Kidney tubule cell (primary cell): ENCODE results near the gene CBX6.
"Not testable (repeated sequence)": the region's sequence is repeated elsewhere in the genome, so short reads cannot be mapped to it uniquely, and the experiment has no call there.

Experiments
- DNase-seq: peaks from one replicate; pipeline ENCODE4 v3.0.0-alpha.2; 2018; ENCODE audit warnings: low spot score

CBX6 gene

DNA sequence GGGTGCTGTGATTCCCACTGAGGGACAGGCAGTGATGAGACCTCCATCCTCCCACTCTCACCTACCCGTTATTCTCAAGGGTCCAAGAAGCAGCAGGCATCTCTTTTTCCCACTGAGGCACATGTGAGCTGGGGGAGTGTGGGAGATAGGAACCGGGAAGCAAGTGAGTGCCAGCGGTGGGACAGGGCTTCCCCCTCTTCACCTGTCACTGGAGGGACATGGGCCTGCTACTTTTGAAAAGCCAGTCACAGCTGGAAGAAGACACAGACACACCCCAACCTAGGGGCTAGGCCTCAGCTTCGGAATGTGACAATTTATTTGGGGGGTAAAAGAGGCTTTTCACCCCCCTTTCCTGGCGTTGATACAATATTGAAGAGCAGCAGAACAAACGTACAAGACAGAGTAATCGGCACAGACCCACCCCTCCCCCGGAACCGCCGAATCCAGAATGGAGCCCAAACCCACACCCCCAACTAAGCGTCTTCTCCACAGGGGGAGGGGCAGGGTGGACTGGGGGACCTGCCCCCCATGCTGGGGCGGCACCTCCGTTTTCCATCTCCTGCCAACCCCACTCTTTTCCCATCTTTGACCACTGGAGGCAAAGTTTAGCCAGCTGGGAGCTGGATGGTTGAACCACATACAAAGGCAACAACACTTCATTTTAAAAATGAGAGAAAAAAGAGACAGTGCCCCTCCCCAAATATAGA lies 10.7 kb downstream of the CBX6 start:
- DNase-seq: no peak

DNA sequence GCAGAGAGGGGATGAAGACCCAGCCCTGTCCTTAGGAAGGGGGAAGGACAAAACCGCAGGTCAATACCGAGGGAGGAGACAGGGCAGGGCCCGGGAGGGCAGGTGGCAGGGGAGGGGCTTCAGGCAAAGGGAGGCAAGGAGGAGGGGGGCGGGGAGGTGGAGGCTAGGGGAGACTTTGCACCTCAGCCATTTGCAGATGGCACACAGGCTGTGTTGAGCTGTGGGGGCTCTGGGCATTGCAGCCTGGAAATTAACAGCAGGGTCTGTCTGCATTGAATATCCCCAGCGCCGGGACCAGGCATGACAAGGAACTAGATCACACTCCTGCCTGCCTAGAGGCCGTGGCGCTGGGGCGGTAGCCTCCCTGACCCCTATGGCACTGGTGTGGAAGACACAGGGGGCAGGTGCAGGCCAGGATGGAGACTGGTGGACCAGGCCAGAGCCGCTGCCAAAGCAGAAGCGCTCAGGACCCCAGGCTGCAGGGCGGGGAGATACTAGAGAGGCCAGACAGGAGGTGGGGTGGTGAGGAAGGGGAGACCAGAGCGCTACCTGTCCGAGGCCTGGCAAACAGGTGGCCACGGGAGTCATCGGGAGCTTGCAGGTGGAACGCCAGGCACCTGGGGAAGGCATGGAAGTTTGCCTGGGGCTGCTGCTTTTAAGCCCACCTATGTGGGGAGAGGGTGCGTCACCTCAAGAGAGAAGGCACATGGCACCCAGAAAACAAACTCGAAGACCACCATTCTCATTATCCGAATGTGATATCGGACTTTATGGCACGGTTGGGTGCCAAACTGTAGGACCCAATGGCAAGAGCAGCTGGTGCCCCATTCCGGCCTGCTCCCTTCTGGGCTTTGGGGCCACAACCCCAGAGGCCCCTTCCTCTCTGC lies 11.5 kb downstream of the CBX6 start:
- DNase-seq: no peak

DNA sequence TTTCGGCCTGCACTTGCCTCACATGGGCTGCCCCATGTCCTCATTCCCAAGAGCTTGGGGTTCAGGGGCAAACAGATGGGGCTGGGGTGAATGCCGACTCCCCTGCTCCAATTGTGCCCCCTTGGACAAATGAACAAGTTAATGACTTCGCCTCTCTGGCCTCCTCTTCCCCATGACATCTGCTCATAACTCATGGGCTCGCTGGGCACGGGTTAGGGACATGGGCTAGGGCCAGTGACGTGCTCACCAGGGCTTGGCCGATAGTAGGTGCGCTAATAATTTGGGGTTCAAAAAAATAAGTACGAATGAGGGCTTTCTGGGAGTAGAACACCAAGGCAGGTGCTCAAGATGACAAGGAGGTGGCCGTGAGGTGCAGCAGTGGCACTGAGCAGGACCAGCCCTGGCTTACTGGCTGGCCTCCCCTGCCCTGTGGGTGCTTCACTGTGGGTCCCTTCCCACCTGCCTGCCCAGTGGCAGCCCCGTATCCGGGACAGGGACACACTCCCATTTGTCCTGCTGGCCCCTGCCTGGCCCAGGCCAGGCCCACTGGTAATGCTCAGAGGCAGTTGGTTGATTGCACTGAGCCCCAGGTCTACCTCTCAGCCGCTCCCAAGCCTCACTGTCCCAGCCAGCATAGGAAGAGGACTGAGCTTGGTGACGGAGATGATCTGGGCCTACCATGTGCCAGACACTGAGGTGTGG lies 12.3 kb downstream of the CBX6 start:
- no peak for DNase-seq

DNA sequence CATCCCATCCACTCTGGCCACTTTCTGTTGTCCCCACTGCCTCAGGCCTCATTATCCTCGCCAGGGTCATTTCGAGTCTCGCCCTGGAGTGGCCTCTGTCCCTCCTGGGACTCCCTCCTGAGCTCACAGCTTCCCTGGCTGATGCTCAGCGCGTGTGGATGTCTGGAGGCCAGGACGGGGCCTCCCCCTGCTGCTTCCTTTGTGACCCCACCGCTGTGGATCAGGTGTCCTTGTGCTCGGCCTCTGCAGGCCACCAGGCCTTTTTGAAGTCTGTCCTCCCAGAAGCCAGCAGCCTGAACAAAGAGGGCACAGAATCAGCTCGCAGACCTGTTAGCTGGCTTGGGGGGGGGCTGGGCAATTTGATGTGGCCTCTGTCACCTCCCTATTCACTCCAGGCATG lies 13.5 kb downstream of the CBX6 start:
- no peak for DNase-seq

DNA sequence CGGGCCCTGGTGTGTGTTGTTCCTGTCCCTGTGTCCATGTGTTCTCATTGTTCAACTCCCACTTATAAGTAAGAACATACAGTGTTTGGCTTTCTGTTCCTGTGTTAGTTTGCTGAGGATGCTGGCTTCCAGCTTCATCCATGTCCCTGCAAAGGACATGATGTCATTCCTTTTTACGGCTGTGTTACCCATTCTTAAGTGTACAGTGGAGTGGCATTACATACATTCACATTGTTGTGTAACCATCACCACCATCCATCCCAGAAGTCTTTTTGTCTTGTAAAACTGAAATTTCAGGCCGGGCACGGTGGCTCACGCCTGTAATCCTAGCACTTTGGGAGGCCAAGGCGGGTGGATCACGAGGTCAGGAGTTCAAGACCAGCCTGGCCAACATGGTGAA lies 17.5 kb downstream of the CBX6 start:
- DNase-seq: not testable (repeated sequence)

DNA sequence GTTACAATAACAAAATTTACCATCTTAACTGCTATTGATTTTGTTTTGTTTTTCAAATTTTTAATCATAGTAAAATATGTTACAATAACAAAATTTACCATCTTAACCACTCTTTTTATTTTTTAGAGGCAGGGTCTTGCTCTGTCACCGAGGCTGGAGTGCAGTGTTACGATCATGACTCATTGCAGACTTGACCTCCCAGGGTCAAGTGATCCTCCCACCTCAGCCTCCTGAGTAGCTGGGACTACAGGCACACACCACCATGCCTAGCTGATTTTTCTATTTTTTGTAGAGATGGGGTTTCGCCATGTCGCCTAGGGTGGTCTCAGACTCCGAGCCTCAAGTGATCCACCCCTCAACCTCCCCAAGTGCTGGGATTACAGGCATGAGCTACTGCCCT lies 18.1 kb downstream of the CBX6 start:
- DNase-seq: not testable (repeated sequence)

DNA sequence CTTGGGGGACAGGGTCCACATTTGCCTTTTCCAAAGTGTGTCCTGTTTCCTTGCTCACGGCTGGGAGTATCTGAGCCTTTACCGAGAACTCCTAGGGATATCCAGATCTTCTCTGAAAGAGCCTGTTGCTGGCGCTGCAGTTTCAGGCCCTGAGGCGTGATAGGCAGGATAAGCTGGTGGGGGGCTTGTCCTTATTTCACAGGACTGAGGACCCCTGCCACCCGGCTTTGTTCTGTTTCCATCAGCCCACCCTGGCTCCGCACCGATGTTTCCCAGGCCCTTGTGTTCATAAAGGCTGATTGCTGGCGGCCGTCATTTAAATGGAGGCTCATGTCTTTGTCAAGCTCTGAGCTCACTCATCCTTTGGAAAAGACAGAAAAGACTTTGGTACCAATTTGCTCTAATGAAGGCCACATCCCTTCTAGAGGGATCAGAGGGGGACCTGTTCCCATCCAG lies 18.8 kb downstream of the CBX6 start:
- no peak for DNase-seq

DNA sequence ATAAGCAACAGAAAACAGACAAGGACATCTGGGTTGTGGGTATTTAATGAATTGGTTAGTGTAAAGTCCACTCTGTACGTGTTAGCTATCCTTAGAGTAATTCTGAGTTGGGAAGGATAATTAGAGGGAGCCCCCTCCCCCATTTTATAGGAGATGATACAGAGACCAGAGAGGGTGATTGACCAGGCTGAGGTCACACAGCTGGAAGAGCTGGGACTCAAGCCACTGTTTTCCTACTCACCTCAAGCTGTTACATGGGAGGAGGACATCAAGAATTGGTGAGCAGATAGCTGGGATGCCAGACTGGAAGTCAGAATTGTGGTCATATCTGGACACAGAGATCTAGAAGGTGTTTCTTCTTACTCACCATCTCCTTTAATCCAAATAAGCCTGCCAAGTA lies 19.5 kb downstream of the CBX6 start:
- no peak for DNase-seq

DNA sequence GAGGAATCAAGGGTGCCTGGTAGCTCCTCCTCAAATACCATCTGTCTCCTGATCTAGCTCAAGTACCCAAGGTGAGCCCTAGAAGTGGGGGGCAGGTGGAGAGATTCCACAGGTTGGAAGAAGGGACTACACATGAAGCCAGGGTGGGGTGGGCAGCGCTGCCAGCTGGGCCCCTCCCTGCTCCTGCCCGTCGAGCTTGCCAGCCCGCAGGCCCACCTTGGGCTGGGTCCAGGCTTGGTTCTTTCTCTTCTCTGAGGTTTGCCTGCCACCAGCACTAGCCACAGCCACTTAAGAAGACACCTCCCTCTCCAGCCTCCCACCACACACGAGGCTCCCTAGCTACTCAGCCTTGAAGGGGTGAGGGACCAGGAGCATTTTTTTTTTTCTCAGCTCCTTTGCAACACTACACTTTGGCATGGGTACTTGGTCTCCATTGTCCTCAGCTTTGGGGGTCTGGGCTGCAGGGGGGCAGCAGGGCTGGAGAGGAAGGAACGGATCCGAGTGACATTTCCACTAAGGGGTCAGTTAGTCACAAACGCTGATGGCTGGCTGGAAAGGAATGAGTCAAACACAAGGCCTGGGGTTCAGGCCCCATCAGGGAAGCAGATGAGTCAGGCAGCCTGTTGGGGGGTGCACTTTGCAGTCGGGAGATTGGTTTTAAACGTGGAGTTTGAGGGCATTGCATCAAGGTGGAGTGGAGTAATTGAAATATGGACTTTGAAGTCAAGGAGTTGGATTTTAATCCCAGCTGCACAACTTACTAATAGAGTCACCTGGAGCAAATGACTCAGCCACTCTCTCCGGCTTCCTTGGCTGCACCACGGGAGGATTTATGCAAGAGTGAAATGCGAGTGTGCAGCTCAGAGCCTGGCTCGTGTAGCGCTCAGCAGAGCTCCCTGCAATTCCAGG lies 20.8 kb downstream of the CBX6 start:
- DNase-seq: peak; percentile 81

DNA sequence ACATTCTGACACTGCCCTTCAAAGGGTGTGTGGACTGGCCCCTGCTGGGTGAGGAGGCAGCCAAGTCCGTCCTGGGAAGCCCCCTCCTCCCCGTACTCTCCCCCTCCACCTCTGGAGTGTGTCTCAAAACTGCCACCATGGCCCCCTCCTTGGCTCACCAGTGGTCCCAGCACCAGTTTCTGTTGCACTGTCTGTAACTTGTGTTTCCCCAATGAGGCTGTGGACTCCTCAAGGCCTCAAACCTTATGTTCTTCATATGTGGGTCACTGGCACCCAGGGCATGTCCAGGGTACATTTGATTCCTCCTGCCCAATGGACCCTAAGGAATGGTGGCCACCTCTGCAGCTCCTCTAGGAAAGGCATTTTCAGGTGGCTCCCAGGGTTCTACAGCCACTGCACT lies 21.6 kb downstream of the CBX6 start:
- DNase-seq: no peak

DNA sequence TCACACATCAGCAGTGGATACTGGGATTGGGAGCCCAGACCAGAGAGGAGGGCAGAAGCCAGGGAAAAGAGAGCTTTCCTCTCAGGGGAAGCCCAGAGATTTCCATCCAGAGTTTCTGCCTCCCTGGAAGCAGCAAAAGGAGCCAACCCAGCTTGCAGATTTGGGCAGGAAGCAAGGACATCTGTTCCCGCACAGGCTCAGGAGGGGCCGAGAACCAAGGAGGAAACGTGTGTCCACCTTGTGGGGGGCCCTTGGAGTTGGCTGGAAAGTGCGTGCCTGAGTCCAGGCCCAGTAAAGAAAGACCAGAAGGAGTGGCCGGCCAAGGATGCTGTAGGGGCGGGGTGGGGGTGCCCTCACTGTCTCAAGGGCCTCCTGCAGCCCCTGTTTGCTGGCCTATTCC lies 22.2 kb downstream of the CBX6 start:
- no peak for DNase-seq

DNA sequence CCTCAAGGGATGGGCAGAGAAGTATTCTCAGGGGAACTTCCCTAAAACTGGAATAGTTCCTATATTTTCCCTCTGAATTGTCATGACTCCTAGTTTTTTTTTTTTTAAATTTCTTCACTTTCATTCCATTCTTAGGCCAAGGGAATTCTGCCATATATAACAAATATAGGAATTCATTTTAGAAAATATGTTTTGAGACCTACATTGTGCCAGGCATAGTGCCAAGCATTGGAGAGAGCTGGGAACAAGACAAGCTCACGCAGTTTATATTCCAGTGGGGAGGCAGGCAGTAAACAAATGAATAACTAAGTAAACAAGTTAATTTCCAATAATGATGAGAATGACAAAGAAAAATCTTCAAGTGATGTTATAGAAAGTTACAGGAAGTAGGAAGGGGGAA lies 25.6 kb downstream of the CBX6 start:
- no peak for DNase-seq

DNA sequence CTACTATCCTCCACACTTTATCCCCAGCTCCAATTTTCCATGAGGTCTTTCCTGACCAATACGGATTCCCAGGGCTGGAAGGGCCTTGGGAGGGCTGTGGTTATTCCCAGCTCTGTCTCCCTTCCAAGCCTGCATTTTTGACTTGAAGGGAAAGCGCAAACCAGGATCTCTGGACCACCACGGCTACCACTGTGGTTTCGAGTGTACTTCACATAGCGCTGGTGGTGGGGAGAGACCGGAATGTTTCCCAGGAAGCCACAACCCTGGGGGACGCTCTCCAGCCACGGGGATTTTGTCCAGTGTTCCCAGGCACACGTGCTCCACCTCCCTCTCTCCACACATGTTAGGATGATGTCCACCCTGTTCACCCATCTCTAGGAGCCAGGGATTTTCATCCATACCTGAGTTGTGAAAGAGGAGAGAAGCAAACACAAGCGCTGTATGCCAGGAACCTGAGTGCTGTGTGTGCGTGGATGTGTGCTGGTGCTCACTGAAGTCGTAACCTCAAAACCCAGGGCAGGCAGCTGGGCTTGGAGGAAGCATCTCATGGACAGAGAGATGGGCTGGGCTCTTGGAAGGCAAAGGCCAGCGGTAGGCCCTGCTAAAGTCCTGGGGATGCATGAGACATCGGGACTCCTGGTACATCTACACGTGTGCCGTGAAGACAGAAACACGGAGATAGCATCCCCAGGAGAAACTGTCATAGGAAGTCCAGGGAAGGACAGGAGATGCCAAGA lies 26.8 kb downstream of the CBX6 start:
- no peak for DNase-seq

DNA sequence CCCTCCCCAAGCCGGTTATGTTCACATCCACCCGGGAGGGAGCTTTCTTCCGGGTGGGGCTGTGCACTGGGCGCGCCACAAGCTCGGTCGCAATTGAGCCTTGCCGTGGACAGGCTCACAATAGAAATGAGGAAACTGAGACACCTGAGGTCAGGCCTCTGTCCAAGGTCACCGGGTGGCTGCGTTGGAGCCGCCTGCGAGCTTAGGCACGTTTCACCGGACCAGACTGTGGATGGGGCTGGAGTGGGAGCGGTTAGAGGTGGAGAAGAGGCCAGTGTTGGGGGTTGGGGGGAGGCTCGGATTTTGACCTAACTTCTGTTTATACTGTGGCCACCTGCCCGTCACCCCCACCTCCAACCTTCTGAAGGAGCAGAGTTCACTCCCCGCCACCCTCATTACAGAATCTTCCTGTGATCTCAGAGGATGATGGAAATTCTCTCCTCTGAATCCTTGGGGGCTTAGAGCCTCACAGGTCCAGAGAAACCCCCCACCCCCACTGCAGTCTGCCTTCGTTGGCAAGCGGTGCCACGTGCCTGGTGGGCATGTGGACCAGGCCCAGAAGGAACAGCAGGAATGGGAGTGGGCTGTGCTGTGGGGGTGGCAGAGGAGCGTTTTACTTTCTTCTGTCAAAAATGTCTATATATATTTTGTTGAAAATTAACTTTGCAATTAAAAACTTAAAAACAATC lies 27.6 kb downstream of the CBX6 start:
- DNase-seq: no peak

DNA sequence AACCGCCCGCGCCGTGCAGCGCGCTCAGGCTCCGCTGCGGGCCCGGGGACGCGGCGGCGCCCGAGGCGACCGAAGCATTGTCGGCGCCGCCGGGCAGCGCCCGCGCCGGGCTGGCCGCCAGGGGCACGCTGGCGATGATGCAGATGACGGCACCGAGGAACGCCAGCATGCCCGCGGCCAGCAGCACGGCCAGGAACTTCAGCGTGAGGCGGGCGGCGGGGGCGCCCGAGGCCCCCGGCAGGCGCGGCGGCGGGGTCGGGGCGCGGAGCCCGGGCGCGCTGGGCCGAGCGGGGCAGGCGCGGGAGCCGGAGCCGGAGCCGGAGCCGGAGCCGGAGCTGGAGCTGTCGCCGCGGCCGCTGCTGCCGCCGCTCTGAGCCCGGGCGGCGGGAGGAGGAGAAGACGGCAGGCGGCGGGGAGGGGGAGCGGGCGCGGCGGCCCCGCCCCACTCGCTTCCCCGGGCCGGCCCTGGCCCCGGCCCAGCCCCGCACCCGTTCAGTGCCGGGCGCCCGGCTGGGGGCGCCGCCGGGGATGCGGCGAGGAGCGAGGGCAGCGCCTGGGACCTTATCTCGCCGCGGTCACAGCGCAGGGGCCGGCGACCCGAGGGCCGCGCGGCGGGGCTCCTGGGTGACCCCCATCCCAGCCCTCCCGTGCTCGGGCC lies 28.2 kb downstream of the CBX6 start, which contains the start of gene NPTXR:
TSS of gene NPTXR (minus strand) at position 372 of the 658 bp plus-strand sequence.
- DNase-seq: peak; percentile 67

DNA sequence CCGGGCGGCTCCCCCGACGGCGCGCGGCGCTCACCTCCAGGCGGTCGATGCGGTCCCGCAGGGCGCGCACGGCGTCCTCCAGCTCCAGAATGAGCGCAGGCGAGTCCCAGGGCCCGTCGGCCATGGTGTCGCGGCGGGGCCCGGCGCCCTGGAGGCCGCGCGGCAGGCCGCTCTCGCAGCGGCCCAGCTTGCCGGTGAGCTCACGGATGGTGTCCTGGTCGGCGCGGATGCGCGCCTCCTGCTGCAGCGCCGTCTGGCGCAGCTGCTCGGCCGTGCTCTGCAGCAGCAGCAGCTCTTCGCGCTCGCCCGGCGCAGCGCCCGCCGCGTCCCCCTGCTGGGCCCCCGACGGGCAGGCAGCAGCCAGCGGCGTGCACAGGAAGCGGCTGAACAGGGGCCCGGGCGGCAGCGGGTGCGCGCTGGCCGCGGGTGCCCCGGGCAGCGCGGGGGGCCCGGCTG lies 28.8 kb downstream of the CBX6 start:
- peak; percentile 77 for DNase-seq

DNA sequence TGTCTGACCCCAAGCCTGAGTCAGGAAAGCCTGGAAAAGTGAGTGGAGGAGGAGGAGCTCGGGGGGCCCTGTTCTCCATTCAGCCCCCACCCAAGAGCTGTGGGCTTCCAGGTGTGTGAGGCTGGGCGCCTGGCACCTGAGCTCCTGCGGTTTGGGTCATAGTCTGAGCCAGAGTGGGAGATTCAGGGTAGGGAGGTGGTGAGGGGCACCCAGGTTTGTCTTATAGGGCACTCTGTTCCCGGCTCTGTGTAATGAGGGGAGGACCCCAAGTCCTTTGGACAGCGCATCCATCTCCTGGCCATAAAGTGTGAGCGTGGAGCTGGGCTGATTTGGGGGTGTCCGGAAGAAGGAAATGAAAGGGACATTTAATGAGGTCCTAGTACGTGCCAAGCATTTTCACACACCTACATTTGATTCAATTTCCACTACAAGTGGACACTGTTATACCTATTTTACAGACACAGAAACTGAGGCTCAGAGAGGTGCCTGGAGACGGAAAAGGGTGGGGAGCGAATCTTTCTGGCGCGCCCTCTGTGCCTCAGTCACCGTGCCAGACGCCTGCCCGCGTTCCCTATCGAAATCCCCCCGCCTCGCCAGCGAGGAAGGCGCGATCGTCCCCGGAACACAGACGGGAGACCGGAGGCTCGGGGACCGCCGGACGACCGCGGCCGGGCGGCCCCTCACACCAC lies 29.4 kb downstream of the CBX6 start:
- no peak for DNase-seq

DNA sequence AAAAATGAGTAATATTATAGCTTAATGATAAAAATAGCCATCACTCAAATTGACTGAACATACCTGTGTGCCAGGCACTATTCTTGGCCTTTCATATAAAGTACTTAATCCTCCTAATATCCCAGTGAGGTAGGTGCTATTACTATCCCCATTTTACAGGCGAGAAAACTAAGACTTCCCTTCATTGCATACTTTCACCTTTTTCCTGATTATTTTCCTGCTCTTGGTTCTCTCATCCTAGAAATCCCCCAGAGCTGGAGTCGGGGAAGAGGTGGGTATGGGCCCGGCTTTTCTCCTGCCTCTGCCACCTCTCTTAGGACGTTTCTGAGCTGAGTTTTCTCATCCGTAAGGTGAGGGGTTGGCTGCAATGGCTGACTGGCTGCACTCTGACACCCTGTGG lies 30.4 kb downstream of the CBX6 start:
- no peak for DNase-seq

DNA sequence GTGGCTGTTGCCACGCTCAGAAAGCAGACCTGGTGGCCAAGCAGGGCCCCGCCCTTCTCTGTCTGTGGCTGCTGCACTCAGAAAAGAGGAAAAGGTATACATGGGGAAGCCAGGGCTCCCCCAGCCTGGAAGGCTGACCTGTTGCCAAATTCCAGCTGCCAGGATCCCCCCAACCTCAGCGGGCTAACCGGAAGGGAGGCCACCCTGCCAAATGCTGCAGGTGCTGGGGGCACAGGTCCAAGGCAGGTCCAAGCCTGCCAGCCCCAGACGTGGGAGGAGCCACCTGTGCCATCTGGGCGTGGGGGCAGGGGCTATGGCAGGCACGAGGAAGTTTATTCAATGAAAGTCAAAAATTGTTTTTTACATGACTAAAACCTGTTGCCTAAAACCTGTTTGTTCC lies 30.8 kb downstream of the CBX6 start:
- DNase-seq: no peak
